C4-2B (cell line): ENCODE results near the gene POGLUT3.

Experiments
- ZFX ChIP-seq: fragments of 450-650 bp; IDR thresholded peaks from 2 replicates; pipeline ENCODE4 v1.6.1; 2017
- TF ChIP-seq, protein P1 (sequence below): fragments of 450-650 bp; conservative IDR thresholded peaks from 2 replicates; pipeline ENCODE4 v1.5.1; 2017; ENCODE audit warnings: mild to moderate bottlenecking

DNA sequence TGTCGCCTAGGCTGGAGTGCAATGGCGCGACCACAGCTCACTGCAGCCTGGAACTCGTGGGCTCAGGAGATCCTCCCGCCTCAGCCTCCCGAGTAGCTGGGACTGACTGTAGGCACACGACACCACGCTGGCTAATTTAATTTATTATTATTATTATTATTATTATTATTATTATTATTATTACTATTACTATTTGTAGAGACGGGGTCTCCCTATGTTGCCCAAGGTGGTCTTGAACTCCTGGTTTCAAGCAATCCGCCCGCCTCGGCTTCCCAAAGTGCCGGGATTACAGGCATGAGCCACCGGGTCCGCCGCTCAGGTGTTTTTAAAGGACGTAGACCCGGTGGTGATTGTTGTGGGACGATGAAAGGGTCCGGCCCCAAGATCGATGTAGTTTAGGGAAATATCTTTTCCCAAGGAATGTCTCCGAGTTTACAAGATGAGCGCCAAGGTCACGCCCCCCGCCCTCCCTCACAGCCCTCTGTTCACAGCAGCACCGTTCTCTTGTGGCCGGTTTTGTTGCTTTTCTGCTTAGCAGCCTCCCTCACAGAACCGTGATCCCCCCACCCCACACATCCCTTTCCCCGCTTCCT, 728 bp upstream of the POGLUT3 start:
- TF ChIP-seq, protein P1, sequence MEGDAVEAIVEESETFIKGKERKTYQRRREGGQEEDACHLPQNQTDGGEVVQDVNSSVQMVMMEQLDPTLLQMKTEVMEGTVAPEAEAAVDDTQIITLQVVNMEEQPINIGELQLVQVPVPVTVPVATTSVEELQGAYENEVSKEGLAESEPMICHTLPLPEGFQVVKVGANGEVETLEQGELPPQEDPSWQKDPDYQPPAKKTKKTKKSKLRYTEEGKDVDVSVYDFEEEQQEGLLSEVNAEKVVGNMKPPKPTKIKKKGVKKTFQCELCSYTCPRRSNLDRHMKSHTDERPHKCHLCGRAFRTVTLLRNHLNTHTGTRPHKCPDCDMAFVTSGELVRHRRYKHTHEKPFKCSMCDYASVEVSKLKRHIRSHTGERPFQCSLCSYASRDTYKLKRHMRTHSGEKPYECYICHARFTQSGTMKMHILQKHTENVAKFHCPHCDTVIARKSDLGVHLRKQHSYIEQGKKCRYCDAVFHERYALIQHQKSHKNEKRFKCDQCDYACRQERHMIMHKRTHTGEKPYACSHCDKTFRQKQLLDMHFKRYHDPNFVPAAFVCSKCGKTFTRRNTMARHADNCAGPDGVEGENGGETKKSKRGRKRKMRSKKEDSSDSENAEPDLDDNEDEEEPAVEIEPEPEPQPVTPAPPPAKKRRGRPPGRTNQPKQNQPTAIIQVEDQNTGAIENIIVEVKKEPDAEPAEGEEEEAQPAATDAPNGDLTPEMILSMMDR, result no peak
- no peak for TF ChIP-seq ZFX
